ENCODE results near the gene ITGAV.

The ITGAV gene

DNA sequence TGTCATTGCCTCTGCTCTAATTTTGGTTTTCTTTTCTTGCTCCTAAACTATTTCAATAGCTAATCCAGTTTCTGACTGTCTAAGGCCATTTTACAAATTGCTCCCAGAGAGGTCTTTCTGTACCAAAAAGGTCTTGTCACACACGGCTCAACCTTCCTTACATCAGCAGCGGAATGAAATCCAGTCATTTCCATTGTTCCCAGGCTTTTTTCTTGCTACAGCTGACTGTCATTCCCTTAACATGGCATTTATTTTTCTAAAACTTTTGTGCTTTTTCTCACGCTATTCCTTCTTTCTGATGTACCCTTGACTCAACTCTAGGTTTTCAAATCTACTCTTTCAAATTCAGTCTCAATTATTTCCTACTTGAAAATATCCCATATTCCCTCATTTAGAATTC, 128.3 kb downstream of the ITGAV start:
- DNase-seq (ENCODE audit: low read depth in 2 of 2) = no peak

DNA sequence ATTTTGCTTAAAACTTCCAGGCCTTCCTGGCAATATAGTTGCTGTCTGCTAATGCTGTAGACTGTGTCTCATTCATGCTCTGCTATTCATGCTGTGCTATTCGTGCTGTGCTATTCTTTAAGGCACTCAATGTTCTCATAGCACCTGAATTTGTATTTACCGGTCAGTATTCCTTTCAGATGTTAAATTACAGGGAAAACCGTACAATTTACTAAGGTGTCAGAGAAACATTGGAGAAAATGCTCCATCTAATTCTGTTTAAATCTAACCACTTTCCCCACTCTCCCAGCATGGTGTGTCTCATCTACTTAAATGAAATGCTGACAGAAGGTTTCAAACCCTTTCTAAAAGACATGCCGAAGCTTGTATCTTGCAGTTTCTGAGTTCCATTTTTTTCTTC, 129.0 kb downstream of the ITGAV start:
- DNase-seq (ENCODE audit: low read depth in 2 of 2) = no peak

DNA sequence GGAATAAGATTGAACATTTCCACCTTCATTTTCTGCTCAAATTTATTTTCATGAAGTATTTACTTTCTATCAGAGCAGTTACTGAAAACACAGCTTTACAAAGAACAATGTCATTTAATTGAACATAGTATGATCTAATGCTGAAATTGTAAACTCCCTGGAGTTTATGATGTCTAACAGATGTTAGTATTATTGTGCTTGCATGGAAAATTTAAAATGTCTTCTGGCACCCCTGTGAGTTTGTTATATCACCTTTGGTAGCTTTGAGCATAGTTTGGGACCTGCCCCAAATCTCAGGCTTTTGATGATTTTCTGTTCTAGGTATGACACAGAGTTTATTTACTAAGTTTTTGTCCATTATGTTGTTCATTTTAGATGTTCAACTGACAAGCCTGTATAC, 132.1 kb downstream of the ITGAV start:
- no peak for DNase-seq (ENCODE audit: low read depth in 2 of 2)

DNA sequence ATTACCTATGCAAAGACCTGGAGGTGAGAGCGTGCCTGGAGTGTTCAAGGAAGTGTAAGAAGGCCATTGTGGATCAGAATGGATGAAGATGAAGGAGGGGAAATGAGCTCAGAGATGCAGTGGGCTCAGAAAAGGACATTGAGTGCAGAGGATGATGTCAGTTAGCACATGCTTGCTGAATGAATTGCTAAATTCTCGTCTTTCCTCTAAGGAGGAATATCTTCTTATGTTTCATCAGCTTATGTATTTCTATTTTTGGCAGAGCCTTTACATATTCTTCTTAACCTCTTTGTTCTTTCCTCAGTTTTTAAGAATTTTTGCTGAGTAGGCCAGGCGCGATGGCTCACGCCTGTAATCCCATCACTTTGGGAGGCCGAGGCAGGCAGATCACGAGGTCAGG, 134.9 kb downstream of the ITGAV start:
- DNase-seq (ENCODE audit: low read depth in 2 of 2) = no peak

DNA sequence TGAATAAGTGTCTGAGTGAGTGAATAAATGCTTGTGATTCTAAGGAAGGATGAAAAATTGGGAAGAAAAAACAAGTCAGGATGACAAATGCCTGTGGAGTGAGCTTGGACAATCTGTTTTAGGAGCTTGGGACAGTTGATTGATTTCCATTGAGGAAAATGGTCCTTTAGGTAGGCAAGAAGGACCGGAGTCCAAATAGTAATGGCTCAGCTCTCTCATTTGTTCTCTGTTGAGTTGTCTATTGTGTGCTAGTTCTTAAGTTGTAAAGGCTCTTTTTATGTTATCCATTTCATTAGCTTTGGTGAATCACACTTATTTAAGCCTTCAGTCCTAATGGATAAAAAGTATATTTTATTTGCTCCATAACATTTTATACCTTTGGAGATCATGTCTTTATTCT, 135.9 kb downstream of the ITGAV start:
- no peak for DNase-seq (ENCODE audit: low read depth in 2 of 2)

DNA sequence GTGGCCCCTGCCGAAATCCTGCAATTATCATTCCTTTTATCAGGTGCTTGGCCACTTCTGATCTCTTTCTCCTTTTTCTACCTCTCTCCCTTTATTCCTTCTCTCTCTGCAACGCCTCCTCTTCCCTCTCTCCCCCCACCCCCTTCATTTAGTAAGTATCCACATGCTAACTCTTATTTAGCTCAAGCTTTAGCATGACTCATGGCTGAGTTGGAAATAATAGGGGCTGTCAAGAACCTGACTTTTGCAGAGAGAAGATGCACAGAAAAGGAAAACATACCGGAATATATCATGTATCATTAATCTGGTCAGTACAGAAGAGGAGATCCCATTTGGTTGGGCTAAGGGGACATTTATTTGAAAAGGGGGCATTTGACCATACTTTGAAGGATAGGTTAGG, 137.1 kb downstream of the ITGAV start:
- DNase-seq (ENCODE audit: low read depth in 2 of 2) = no peak

DNA sequence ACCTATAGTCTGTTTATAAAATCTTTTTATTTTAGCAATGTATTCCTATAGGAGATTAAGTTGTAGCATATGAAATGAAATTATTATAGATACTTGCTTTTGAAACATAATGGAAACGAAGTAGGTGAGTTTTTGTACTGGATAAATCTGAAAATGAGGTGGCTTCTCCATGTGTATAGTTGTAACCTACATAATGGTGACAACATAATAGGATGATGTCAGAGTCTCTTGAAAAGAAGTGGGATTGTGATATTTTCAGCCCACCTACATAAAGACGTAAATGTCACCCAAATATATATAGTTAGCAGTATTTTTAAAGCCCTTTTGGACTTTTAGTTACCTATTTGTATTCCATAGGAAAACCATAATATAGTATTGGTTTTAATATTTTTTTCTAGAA, 138.8 kb downstream of the ITGAV start:
- DNase-seq (ENCODE audit: low read depth in 2 of 2) = no peak

Data from stimulated activated CD8-positive, alpha-beta memory T cell treated with anti-CD3 and anti-CD28 coated beads, Interleukin-15, amount 100 ng/mL, for 48 hours (primary cell).